IMR-90 (cell line): ENCODE data around the gene SMC1B. TPM values are rescaled to one million over a fixed set of nuclear protein-coding genes. Genes with fewer than 3 reads are reported as not detected.
A peak's percentile ranks its signal among the peaks of the same experiment; 100 is the strongest.

Experiments
- ATAC-seq: fragments of 200-7000 bp; cut with Tn5 transposase; 2 replicates; pipeline ENCODE4 v1.9.1; 2020; ENCODE audit warnings: low read depth, mild to moderate bottlenecking, moderate library complexity
- BruUV-seq: library from RNA; stranded (reverse); fragments of 400-500 nt; replicated peaks from 2 replicates; lab custom pipeline; 2021; lab: Mats Ljungman, UMichigan
- CTCF ChIA-PET: fragments of 300-600 bp; formaldehyde crosslinking; extraction: SDS; loops from one replicate; lab custom pipeline; 2021; ENCODE audit warnings: antibody characterized with exemption; lab: Yijun Ruan, JAX
- POLR2A ChIA-PET: fragments of 300-600 bp; sonication (Branson Sonifier 250); formaldehyde crosslinking; loops from one replicate; lab custom pipeline; 2022; ENCODE audit warnings: antibody characterized with exemption; ENCODE audit not compliant: unreplicated experiment; lab: Charles Lee
- DNase-seq: peaks from one replicate; pipeline ENCODE4 v3.0.0; 2013
- H2AFZ ChIP-seq: replicated peaks from 2 replicates; pipeline ENCODE3; 2013; ENCODE audit warnings: low read length, mild to moderate bottlenecking; ENCODE audit not compliant: poor library complexity
- H2AK5ac ChIP-seq: 2 replicates; pipeline ENCODE4 v1.6.1; 2013; ENCODE audit warnings: low read depth, low read length, inconsistent platforms
- H2AK9ac ChIP-seq: replicated peaks from 2 replicates; pipeline ENCODE3; 2013; ENCODE audit warnings: mild to moderate bottlenecking, low read depth, low read length, moderate library complexity; ENCODE audit not compliant: poor library complexity
- H2BK120ac ChIP-seq: 2 replicates; pipeline ENCODE4 v1.6.1; 2013; ENCODE audit warnings: low read depth, low read length, inconsistent platforms
- H2BK15ac ChIP-seq: 3 replicates; pipeline ENCODE4 v1.6.1; 2013; ENCODE audit warnings: low read depth, low read length, inconsistent platforms
- H2BK20ac ChIP-seq: 2 replicates; pipeline ENCODE4 v1.6.1; 2013; ENCODE audit warnings: low read depth, mild to moderate bottlenecking, inconsistent platforms, low read length, moderate library complexity
- H2BK5ac ChIP-seq: 2 replicates; pipeline ENCODE4 v1.6.1; 2013; ENCODE audit warnings: mild to moderate bottlenecking, low read depth, low read length, inconsistent platforms; ENCODE audit not compliant: poor library complexity, severe bottlenecking
- H3K14ac ChIP-seq: replicated peaks from 2 replicates; pipeline ENCODE4 v1.6.1; 2013; ENCODE audit warnings: low read depth, low read length, inconsistent platforms
- H3K18ac ChIP-seq: 2 replicates; pipeline ENCODE4 v1.6.1; 2013; ENCODE audit warnings: low read depth, low read length, control low read depth
- H3K23ac ChIP-seq: 2 replicates; pipeline ENCODE4 v1.6.1; 2013; ENCODE audit warnings: low read depth, low read length, inconsistent platforms
- H3K27ac ChIP-seq: 2 replicates; pipeline ENCODE4 v1.5.1; 2013; ENCODE audit warnings: mild to moderate bottlenecking, control low read depth, low read length; ENCODE audit not compliant: insufficient read depth
- H3K27me3 ChIP-seq: 2 replicates; pipeline ENCODE4 v1.6.1; 2013; ENCODE audit warnings: low read length; ENCODE audit not compliant: control insufficient read depth, insufficient read depth
- H3K36me3 ChIP-seq: 2 replicates; pipeline ENCODE4 v1.6.1; 2013; ENCODE audit warnings: low read length, mixed read lengths; ENCODE audit not compliant: control insufficient read depth, insufficient read depth
- H3K4ac ChIP-seq: 2 replicates; pipeline ENCODE4 v1.6.1; 2013; ENCODE audit warnings: low read depth, low read length, inconsistent platforms
- H3K4me1 ChIP-seq: 2 replicates; pipeline ENCODE4 v1.6.1; 2013; ENCODE audit warnings: low read length, mixed read lengths; ENCODE audit not compliant: control insufficient read depth, insufficient read depth
- H3K4me2 ChIP-seq: 2 replicates; pipeline ENCODE4 v1.6.1; 2013; ENCODE audit warnings: low read depth, mild to moderate bottlenecking, control low read depth, low read length, moderate library complexity
- H3K4me3 ChIP-seq: 2 replicates; pipeline ENCODE4 v1.5.1; 2013; ENCODE audit warnings: low read depth, mild to moderate bottlenecking, control low read depth, low read length, moderate library complexity; ENCODE audit not compliant: insufficient read depth
- H3K56ac ChIP-seq: 2 replicates; pipeline ENCODE4 v1.6.1; 2013; ENCODE audit warnings: low read length, inconsistent platforms; ENCODE audit not compliant: insufficient read depth; ENCODE audit errors: extremely low read depth
- H3K79me1 ChIP-seq, 2 experiments: 2 replicates each; pipeline ENCODE4 v1.6.1; 2013; ENCODE audit warnings: low read length in 2 of 2, inconsistent platforms in 1 of 2, low read depth in 1 of 2
- H3K9ac ChIP-seq: 2 replicates; pipeline ENCODE4 v1.6.1; 2013; ENCODE audit warnings: low read depth, low read length, control low read depth
- H3K9me1 ChIP-seq: 2 replicates; pipeline ENCODE4 v1.6.1; 2013; ENCODE audit warnings: low read length, inconsistent platforms; ENCODE audit not compliant: insufficient read depth
- H3K9me3 ChIP-seq: 2 replicates; pipeline ENCODE4 v1.6.1; 2013; ENCODE audit warnings: low read length; ENCODE audit not compliant: control insufficient read depth, insufficient read depth
- H4K20me1 ChIP-seq: 2 replicates; pipeline ENCODE4 v1.6.1; 2013; ENCODE audit warnings: low read length, inconsistent platforms; ENCODE audit not compliant: insufficient read depth
- H4K5ac ChIP-seq: 2 replicates; pipeline ENCODE4 v1.6.1; 2013; ENCODE audit warnings: mild to moderate bottlenecking, low read depth, low read length, control low read depth
- H4K8ac ChIP-seq, 2 experiments: 2 replicates each; pipeline ENCODE4 v1.6.1; 2013; ENCODE audit warnings: low read depth in 2 of 2, low read length in 2 of 2, control low read depth in 1 of 2, inconsistent platforms in 1 of 2
- H4K91ac ChIP-seq: 2 replicates; pipeline ENCODE4 v1.6.1; 2013; ENCODE audit warnings: low read depth, low read length, inconsistent platforms; ENCODE audit not compliant: insufficient read depth
- BHLHE40 ChIP-seq: fragments of 150-350 bp; IDR thresholded peaks from 2 replicates; pipeline ENCODE4 v1.6.1; 2016; ENCODE audit warnings: mild to moderate bottlenecking, low read depth, low read length
- CEBPB ChIP-seq: IDR thresholded peaks from 2 replicates; pipeline ENCODE4 v1.6.1; 2012; ENCODE audit warnings: low read depth, low read length, improper control_type of control experiment
- CHD1 ChIP-seq: IDR thresholded peaks from 2 replicates; pipeline ENCODE4 v1.6.1; 2012; ENCODE audit warnings: low read depth, low read length, improper control_type of control experiment
- FOS ChIP-seq: fragments of 150-350 bp; IDR thresholded peaks from 2 replicates; pipeline ENCODE4 v1.6.1; 2016; ENCODE audit warnings: low read depth, low read length
- MAFK ChIP-seq: IDR thresholded peaks from 2 replicates; pipeline ENCODE4 v1.6.1; 2012; ENCODE audit warnings: low read depth, low read length, improper control_type of control experiment
- MAZ ChIP-seq: IDR thresholded peaks from 2 replicates; pipeline ENCODE4 v1.6.1; 2012; ENCODE audit warnings: low read depth, mild to moderate bottlenecking, low read length, improper control_type of control experiment, moderate library complexity, borderline replicate concordance
- MXI1 ChIP-seq: IDR thresholded peaks from 2 replicates; pipeline ENCODE4 v1.6.1; 2012; ENCODE audit warnings: low read depth, mild to moderate bottlenecking, low read length, moderate library complexity, borderline replicate concordance
- NFE2L2 ChIP-seq: fragments of 150-350 bp; IDR thresholded peaks from 2 replicates; pipeline ENCODE4 v1.6.1; 2016; ENCODE audit warnings: low read depth, mild to moderate bottlenecking, low read length
- POLR2A ChIP-seq: IDR thresholded peaks from 2 replicates; pipeline ENCODE4 v1.6.1; 2012; ENCODE audit warnings: mild to moderate bottlenecking, low read depth, low read length
- RAD21 ChIP-seq: IDR thresholded peaks from 2 replicates; pipeline ENCODE4 v1.6.1; 2012; ENCODE audit warnings: low read length, improper control_type of control experiment
- RCOR1 ChIP-seq: IDR thresholded peaks from 2 replicates; pipeline ENCODE4 v1.6.1; 2012; ENCODE audit warnings: mild to moderate bottlenecking, low read length, improper control_type of control experiment; ENCODE audit not compliant: insufficient replicate concordance
- RFX5 ChIP-seq: IDR thresholded peaks from 2 replicates; pipeline ENCODE4 v1.8.0; 2012; ENCODE audit warnings: low read depth, mild to moderate bottlenecking, low read length, moderate library complexity
- SMC3 ChIP-seq: fragments of 150-350 bp; IDR thresholded peaks from 2 replicates; pipeline ENCODE4 v1.6.1; 2016; ENCODE audit warnings: low read depth, mild to moderate bottlenecking, antibody characterized with exemption, low read length, moderate library complexity
- WGBS, 2 experiments: methylation state at CpG; one replicate each; pipeline versions ENCODE4 v1.1.5 to v1.1.7; 2013; ENCODE audit warnings: missing lambda C conversion rate in 2 of 2; ENCODE audit not compliant: insufficient read length in 1 of 2; ENCODE audit errors: extremely low coverage in 2 of 2; 5-methylcytosine and 5-hydroxymethylcytosine counted together
- dilution Hi-C: fragments of 300-500 bp; cut with HindIII; formaldehyde crosslinking; loops from one replicate; pipeline ENCODE4 v1.14.3; 2018; ENCODE audit warnings: low sequenced_read_pairs; ENCODE audit not compliant: unreplicated experiment
- in situ Hi-C: fragments of 300-500 bp; cut with MboI; formaldehyde crosslinking; loops from 3 replicates; pipeline ENCODE4 v1.14.3; 2019; ENCODE audit warnings: low sequenced_read_pairs, inconsistent platforms, mixed read lengths
- intact Hi-C: fragments of 100-400 bp; cut with micrococcal nuclease; formaldehyde crosslinking; loops from 2 replicates; pipeline ENCODE4 v1.10.0; 2022
- polyA plus RNA-seq, 3 experiments: library from polyadenylated mRNA; depleted of rRNA; stranded (reverse); fragments of >200 nt; gene quantifications; 2 replicates each; pipeline ENCODE4 v1.2.3, GENCODE V29; 2012; ENCODE audit warnings: low replicate concordance in 1 of 3
- total RNA-seq: library from RNA; depleted of rRNA; stranded (reverse); fragments of >200 nt; gene quantifications from 2 replicates; pipeline ENCODE4 v1.2.3, GENCODE V29; 2012
- TF ChIP-seq, protein P1 (sequence below): fragments of 150-350 bp; IDR thresholded peaks from 2 replicates; pipeline ENCODE4 v1.6.1; 2017; ENCODE audit warnings: mild to moderate bottlenecking, antibody characterized with exemption, low read length, low read depth
- TF ChIP-seq, protein P2 (sequence below): conservative IDR thresholded peaks from 2 replicates; pipeline ENCODE4 v1.5.1; 2012; ENCODE audit warnings: mild to moderate bottlenecking, low read depth, low read length, improper control_type of control experiment
- TF ChIP-seq, protein P3 (sequence below): fragments of 150-350 bp; IDR thresholded peaks from 2 replicates; pipeline ENCODE4 v1.6.1; 2016; ENCODE audit warnings: low read depth, mild to moderate bottlenecking, low read length, moderate library complexity, borderline replicate concordance

SMC1B gene
- total and polyA plus RNA-seq, 2 of the 4 experiments (the other 2 are of a cell fraction) = not detected

DNA sequence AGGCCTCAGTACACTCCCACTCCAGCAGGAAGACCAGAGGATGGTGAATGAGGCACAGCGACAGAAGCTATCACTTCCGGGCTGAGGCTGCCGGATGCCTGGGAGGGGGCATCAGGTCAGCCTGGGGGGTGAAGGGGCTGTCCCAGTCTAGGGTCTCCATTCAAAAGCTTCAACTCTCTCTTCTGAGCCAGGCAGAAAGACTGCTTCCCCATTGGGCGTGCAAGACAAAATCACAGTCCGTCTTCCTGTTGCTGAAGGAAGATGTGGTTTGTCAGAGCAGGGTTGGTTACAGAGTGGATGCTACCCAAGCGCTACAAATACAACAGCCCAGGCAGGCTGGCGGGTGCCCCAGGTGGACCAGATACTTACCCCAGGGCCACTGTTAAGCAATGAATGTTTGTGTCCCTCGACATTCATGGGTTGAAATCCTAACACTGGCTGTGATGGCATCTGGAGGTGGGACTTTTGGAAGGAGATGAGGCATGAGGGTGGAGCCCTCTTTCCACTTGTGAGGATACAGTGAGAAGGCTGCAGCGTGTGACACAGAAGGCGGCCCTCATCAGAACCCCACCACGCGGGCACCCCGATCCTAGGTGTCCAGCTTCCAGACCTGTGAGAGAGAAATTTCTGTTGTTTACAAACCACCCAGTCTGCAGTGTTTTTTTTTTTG lies 116.6 kb downstream of the SMC1B start:
- CTCF ChIA-PET = no interaction called here
- H3K27ac ChIP-seq = no peak overlapping the region
- no peaks in the 10 kb centered on the region for H3K9me3 ChIP-seq
- no peak overlapping the region for H3K56ac ChIP-seq
- no peak overlapping the region for H3K4ac ChIP-seq
- POLR2A ChIA-PET = no interaction called here
- no peak overlapping the region for H3K4me2 ChIP-seq
- no peak overlapping the region for H2BK15ac ChIP-seq
- no peak for TF ChIP-seq MAZ
- no peak for TF ChIP-seq MAFK
- no peak for TF ChIP-seq RCOR1
- TF ChIP-seq, protein P1, sequence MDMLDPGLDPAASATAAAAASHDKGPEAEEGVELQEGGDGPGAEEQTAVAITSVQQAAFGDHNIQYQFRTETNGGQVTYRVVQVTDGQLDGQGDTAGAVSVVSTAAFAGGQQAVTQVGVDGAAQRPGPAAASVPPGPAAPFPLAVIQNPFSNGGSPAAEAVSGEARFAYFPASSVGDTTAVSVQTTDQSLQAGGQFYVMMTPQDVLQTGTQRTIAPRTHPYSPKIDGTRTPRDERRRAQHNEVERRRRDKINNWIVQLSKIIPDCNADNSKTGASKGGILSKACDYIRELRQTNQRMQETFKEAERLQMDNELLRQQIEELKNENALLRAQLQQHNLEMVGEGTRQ = no peak
- TF ChIP-seq SMC3 = no peak
- no peak for TF ChIP-seq NFE2L2
- TF ChIP-seq, protein P2, sequence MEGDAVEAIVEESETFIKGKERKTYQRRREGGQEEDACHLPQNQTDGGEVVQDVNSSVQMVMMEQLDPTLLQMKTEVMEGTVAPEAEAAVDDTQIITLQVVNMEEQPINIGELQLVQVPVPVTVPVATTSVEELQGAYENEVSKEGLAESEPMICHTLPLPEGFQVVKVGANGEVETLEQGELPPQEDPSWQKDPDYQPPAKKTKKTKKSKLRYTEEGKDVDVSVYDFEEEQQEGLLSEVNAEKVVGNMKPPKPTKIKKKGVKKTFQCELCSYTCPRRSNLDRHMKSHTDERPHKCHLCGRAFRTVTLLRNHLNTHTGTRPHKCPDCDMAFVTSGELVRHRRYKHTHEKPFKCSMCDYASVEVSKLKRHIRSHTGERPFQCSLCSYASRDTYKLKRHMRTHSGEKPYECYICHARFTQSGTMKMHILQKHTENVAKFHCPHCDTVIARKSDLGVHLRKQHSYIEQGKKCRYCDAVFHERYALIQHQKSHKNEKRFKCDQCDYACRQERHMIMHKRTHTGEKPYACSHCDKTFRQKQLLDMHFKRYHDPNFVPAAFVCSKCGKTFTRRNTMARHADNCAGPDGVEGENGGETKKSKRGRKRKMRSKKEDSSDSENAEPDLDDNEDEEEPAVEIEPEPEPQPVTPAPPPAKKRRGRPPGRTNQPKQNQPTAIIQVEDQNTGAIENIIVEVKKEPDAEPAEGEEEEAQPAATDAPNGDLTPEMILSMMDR = no peak
- TF ChIP-seq, protein P3, sequence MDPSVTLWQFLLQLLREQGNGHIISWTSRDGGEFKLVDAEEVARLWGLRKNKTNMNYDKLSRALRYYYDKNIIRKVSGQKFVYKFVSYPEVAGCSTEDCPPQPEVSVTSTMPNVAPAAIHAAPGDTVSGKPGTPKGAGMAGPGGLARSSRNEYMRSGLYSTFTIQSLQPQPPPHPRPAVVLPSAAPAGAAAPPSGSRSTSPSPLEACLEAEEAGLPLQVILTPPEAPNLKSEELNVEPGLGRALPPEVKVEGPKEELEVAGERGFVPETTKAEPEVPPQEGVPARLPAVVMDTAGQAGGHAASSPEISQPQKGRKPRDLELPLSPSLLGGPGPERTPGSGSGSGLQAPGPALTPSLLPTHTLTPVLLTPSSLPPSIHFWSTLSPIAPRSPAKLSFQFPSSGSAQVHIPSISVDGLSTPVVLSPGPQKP = no peak
- no peak for TF ChIP-seq RFX5
- TF ChIP-seq CHD1 = no peak
- TF ChIP-seq POLR2A = no peak
- TF ChIP-seq FOS = no peak
- TF ChIP-seq BHLHE40 = no peak
- no peak for TF ChIP-seq RAD21
- TF ChIP-seq MXI1 = no peak
- no peak for TF ChIP-seq CEBPB
- H2AFZ ChIP-seq = no peak overlapping the region
- ATAC-seq (no peak), DNase-seq (no peak)
- no peaks in the 10 kb centered on the region for H3K79me1 ChIP-seq
- H4K20me1 ChIP-seq = no peaks in the 10 kb centered on the region
- 94% methylated on average over 2 of the region's 13 CpGs; no CpG with 5 or more reads in 1 of the 2 experiments for WGBS, 2 experiments
- no peak overlapping the region for H3K23ac ChIP-seq
- H3K36me3 ChIP-seq = no peaks in the 10 kb centered on the region
- H3K14ac ChIP-seq = no peak overlapping the region
- H4K5ac ChIP-seq = no peak overlapping the region
- no peak overlapping the region for H3K4me3 ChIP-seq
- H4K91ac ChIP-seq = no peak overlapping the region
- H3K9me1 ChIP-seq = peaks cover under 1% of the 10 kb centered on the region
- no peaks in the 10 kb centered on the region for H3K27me3 ChIP-seq
- intact Hi-C loops = no loop called here
- H3K18ac ChIP-seq = no peak overlapping the region
- no peaks in the 10 kb centered on the region for H3K4me1 ChIP-seq
- no peak overlapping the region for H4K8ac ChIP-seq
- no TSS peak for BruUV-seq
- H2AK5ac ChIP-seq = no peak overlapping the region
- peak overlapping the region; percentile 87 for H2AK9ac ChIP-seq
- no peak overlapping the region for H2BK20ac ChIP-seq
- in situ Hi-C loops = no loop called here
- dilution Hi-C loops = no loop called here
- H2BK5ac ChIP-seq = no peak overlapping the region
- no peak overlapping the region for H3K9ac ChIP-seq
- H2BK120ac ChIP-seq = no peak overlapping the region
